ENCODE data around the gene CPT1C.

- TF ChIP-seq EZH2 (IDR thresholded peaks at IDR 0.05) (no peak), CTCF (IDR thresholded peaks at IDR 0.05) (no peak)
These were observed 5.2 kb downstream of the CPT1C start for GRCh38 chr19:49696115-49696514.
